Lower leg skin (tissue), 3 donors: ENCODE data around the gene HDAC4.

Experiments used
- CTCF ChIP-seq, 3 donors: fragments of 450-650 bp; IDR thresholded peaks; one replicate each; pipeline ENCODE4 v1.5.1; 2016; ENCODE audit warnings: antibody characterized with exemption in 3 of 3, mild to moderate bottlenecking in 3 of 3, moderate library complexity in 2 of 3
- POLR2A ChIP-seq, 2 donors: fragments of 450-650 bp; IDR thresholded peaks; one replicate each; pipeline ENCODE4 v1.6.1; 2016 to 2017; ENCODE audit warnings: antibody characterized with exemption in 2 of 2, mild to moderate bottlenecking in 1 of 2, moderate library complexity in 1 of 2

- TF ChIP-seq CTCF (IDR thresholded peaks at IDR 0.05) (no peak), POLR2A (IDR thresholded peaks at IDR 0.05) (no peak)
Measured at GRCh38 chr2:239052798-239053665, 347.8 kb downstream of the HDAC4 start.
